HepG2 (cell line): ENCODE results near the gene ITSN2. TPM values are rescaled to one million over a fixed set of nuclear protein-coding genes. Genes with fewer than 3 reads are reported as not detected.
A peak's percentile ranks its signal among the peaks of the same experiment; 100 is the strongest.

Experiments
- AGO1 ChIP-seq: fragments of 200-400 bp; formaldehyde crosslinking; IDR thresholded peaks from 2 replicates; pipeline ENCODE4 v1.6.1; 2017; ENCODE audit warnings: mild to moderate bottlenecking, low read depth, low read length, moderate library complexity; ENCODE audit not compliant: poor library complexity, severe bottlenecking
- CBX5 ChIP-seq: sonication (generic); formaldehyde crosslinking; IDR thresholded peaks from 2 replicates; pipeline ENCODE4 v1.4.0; 2020; ENCODE audit warnings: missing genetic modification reagents, borderline replicate concordance
- CENPX ChIP-seq: sonication (generic); formaldehyde crosslinking; IDR thresholded peaks from 2 replicates; pipeline ENCODE4 v1.9.0; 2021; ENCODE audit warnings: mild to moderate bottlenecking, missing genetic modification reagents, moderate library complexity
- CREM ChIP-seq, 2 experiments: sonication (generic) in 1 of 2; formaldehyde crosslinking in 1 of 2; IDR thresholded peaks; 2 replicates each; pipeline versions ENCODE4 v1.4.0 to v1.6.1; 2016 to 2020; ENCODE audit warnings: antibody characterized with exemption in 1 of 2, mild to moderate bottlenecking in 1 of 2, missing genetic modification reagents in 1 of 2
- ELF4 ChIP-seq: sonication (generic); formaldehyde crosslinking; IDR thresholded peaks from 2 replicates; pipeline ENCODE4 v1.5.0; 2020; ENCODE audit warnings: missing genetic modification reagents, mild to moderate bottlenecking, moderate library complexity, borderline replicate concordance
- ETV6 ChIP-seq: sonication (generic); formaldehyde crosslinking; conservative IDR thresholded peaks from 2 replicates; pipeline ENCODE4 v1.4.0; 2020; ENCODE audit warnings: missing genetic modification reagents
- HMG20A ChIP-seq: IDR thresholded peaks from 2 replicates; pipeline ENCODE4 v1.6.1; 2016; ENCODE audit warnings: borderline replicate concordance
- SOX13 ChIP-seq, 3 experiments: fragments of 450-650 bp in 1 of 3; sonication (generic) in 1 of 3; formaldehyde crosslinking in 1 of 3; IDR thresholded peaks in 2 of 3; conservative IDR thresholded peaks in 1 of 3; 2 replicates each; pipeline versions ENCODE4 v1.5.0 to v1.6.1; 2016 to 2020; ENCODE audit warnings: antibody characterized with exemption in 1 of 3, mild to moderate bottlenecking in 1 of 3, missing compliant biosample characterization in 1 of 3, missing genetic modification reagents in 1 of 3, moderate library complexity in 1 of 3
- SOX6 ChIP-seq, 2 experiments: fragments of 450-650 bp in 1 of 2; sonication (generic) in 1 of 2; formaldehyde crosslinking in 1 of 2; IDR thresholded peaks; 2 replicates each; pipeline versions ENCODE4 v1.4.0 to v1.6.1; 2017 to 2020; ENCODE audit warnings: antibody characterized with exemption in 1 of 2, mild to moderate bottlenecking in 1 of 2, missing genetic modification reagents in 1 of 2
- SRSF9 ChIP-seq: fragments of 200-400 bp; formaldehyde crosslinking; IDR thresholded peaks from 2 replicates; pipeline ENCODE4 v1.6.1; 2018; ENCODE audit warnings: borderline replicate concordance, mild to moderate bottlenecking, low read depth, low read length; ENCODE audit not compliant: insufficient read depth, poor library complexity, severe bottlenecking
- TAF1 ChIP-seq: sonication (generic); formaldehyde crosslinking; IDR thresholded peaks from 2 replicates; pipeline ENCODE4 v1.4.0; 2020; ENCODE audit warnings: missing genetic modification reagents
- TBX2 ChIP-seq: sonication (generic); formaldehyde crosslinking; IDR thresholded peaks from 2 replicates; pipeline ENCODE4 v1.5.0; 2020; ENCODE audit warnings: missing genetic modification reagents, mild to moderate bottlenecking, borderline replicate concordance
- ZBTB7B ChIP-seq: sonication (generic); formaldehyde crosslinking; IDR thresholded peaks from 2 replicates; pipeline ENCODE4 v1.4.0; 2020; ENCODE audit warnings: missing genetic modification reagents
- ZNF446 ChIP-seq: sonication (generic); formaldehyde crosslinking; IDR thresholded peaks from 2 replicates; pipeline ENCODE4 v1.5.0; 2020; ENCODE audit warnings: mild to moderate bottlenecking, missing genetic modification reagents
- ZNF674 ChIP-seq: sonication (generic); formaldehyde crosslinking; IDR thresholded peaks from 2 replicates; pipeline ENCODE4 v1.5.0; 2020; ENCODE audit warnings: low read depth, mild to moderate bottlenecking, missing genetic modification reagents
- ZNF878 ChIP-seq: sonication (generic); formaldehyde crosslinking; IDR thresholded peaks from 2 replicates; pipeline ENCODE4 v1.8.1; 2023; ENCODE audit warnings: mild to moderate bottlenecking, missing genetic modification reagents, moderate library complexity
- ZNF891 ChIP-seq: sonication (generic); formaldehyde crosslinking; IDR thresholded peaks from 2 replicates; pipeline ENCODE4 v1.5.0; 2020; ENCODE audit warnings: mild to moderate bottlenecking, missing genetic modification reagents
- polyA plus RNA-seq, 8 experiments: library from polyadenylated mRNA; depleted of rRNA in 3 of 8; stranded (reverse) in 7 of 8; unstranded in 1 of 8; fragments of >200 nt; fragmentation: Illumina TruSeq in 4 of 8; extraction: Trizol in 4 of 8; gene quantifications; 2 replicates each; pipeline versions ENCODE4 v1.2.1 to v1.2.3, GENCODE V29; 2011 to 2016; ENCODE audit warnings: low read depth in 4 of 8, missing spikeins in 1 of 8, mixed read lengths in 1 of 8; ENCODE audit not compliant: insufficient read depth in 1 of 8
- total RNA-seq, 5 experiments: library from RNA; depleted of rRNA; stranded (reverse); fragments of >200 nt; fragmentation: Illumina TruSeq; extraction: Trizol; gene quantifications; 2 replicates each; pipeline ENCODE4 v1.2.3, GENCODE V29; 2016; ENCODE audit warnings: low read depth in 1 of 5
- TF ChIP-seq, protein P1 (sequence below): IDR thresholded peaks from 2 replicates; pipeline ENCODE4 v1.6.1; 2012; ENCODE audit warnings: inconsistent platforms
- TF ChIP-seq, protein P2 (sequence below): sonication (generic); formaldehyde crosslinking; IDR thresholded peaks from 2 replicates; pipeline ENCODE4 v1.9.0; 2022; ENCODE audit warnings: low read depth, missing genetic modification reagents
- TF ChIP-seq, protein P3 (sequence below): IDR thresholded peaks from 2 replicates; pipeline ENCODE4 v1.6.1; 2016; ENCODE audit warnings: low read depth, missing genetic modification reagents, missing compliant biosample characterization

ITSN2 gene
- total and polyA plus RNA-seq, 2 of the 13 experiments (the other 11 are each of a cell fraction or from before 2014, with no cell fraction given): 26.0 to 26.6 TPM

DNA sequence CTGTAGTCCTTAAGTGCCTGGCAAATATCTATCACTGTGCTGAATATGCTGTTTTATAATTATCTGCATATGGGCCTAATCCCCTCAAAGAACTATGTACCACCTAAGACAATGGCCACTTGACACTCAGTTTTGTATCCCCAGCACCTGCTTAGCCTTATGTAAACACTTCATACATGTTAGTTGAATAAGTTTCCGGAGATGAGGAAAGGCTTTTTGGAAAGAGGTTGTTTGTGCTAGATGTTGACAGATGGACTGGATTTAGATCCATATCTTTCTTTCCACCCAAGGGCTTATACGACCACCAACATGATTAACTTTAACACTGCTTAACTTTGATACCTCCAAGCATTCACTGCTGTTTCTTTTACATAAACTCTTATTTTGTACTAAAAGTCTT, 122.2 kb downstream of the ITSN2 start (continued):
- TF ChIP-seq SOX6 (IDR thresholded peaks at IDR 0.05) (no peak), SOX6 (CRISPR knock-in tag; IDR thresholded peaks at IDR 0.05) (peak; percentile 94), ELF4 (CRISPR knock-in tag) (no peak), CBX5 (CRISPR knock-in tag) (no peak), ZNF878 (CRISPR knock-in tag) (peak; percentile 55; the same call in 1 of the 2 replicates), SRSF9 (no peak), ETV6 (no peak), ZNF891 (CRISPR knock-in tag) (no peak), ZNF446 (CRISPR knock-in tag) (no peak), TBX2 (CRISPR knock-in tag) (peak; percentile 92), AGO1 (no peak), CENPX (no peak), HMG20A (CRISPR knock-in tag) (peak; percentile 75; the same call in 1 of the 2 replicates), CREM (IDR thresholded peaks at IDR 0.05) (0 out of 2 replicates have a peak, but pooled peaks have one; percentile 22), CREM (CRISPR knock-in tag; IDR thresholded peaks at IDR 0.05) (no peak), SOX13 (IDR thresholded peaks at IDR 0.05) (peak; percentile 81), SOX13 (CRISPR knock-in tag; conservative IDR thresholded peaks at IDR 0.05 in 1 of 2, IDR thresholded peaks at IDR 0.05 in 1 of 2) (peak in 1 of 2 experiments; percentile 99; a peak in 2 of 4 replicates), TAF1 (CRISPR knock-in tag) (no peak), ZNF674 (CRISPR knock-in tag) (no peak), ZBTB7B (0 out of 2 replicates have a peak, but pooled peaks have one; percentile 45)
- TF ChIP-seq, protein P1, sequence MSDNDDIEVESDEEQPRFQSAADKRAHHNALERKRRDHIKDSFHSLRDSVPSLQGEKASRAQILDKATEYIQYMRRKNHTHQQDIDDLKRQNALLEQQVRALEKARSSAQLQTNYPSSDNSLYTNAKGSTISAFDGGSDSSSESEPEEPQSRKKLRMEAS: no peak
- TF ChIP-seq, protein P2, sequence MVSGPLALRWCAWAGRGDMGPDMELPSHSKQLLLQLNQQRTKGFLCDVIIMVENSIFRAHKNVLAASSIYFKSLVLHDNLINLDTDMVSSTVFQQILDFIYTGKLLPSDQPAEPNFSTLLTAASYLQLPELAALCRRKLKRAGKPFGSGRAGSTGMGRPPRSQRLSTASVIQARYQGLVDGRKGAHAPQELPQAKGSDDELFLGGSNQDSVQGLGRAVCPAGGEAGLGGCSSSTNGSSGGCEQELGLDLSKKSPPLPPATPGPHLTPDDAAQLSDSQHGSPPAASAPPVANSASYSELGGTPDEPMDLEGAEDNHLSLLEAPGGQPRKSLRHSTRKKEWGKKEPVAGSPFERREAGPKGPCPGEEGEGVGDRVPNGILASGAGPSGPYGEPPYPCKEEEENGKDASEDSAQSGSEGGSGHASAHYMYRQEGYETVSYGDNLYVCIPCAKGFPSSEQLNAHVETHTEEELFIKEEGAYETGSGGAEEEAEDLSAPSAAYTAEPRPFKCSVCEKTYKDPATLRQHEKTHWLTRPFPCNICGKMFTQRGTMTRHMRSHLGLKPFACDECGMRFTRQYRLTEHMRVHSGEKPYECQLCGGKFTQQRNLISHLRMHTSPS (CRISPR knock-in tag): no peak
- TF ChIP-seq, protein P3, sequence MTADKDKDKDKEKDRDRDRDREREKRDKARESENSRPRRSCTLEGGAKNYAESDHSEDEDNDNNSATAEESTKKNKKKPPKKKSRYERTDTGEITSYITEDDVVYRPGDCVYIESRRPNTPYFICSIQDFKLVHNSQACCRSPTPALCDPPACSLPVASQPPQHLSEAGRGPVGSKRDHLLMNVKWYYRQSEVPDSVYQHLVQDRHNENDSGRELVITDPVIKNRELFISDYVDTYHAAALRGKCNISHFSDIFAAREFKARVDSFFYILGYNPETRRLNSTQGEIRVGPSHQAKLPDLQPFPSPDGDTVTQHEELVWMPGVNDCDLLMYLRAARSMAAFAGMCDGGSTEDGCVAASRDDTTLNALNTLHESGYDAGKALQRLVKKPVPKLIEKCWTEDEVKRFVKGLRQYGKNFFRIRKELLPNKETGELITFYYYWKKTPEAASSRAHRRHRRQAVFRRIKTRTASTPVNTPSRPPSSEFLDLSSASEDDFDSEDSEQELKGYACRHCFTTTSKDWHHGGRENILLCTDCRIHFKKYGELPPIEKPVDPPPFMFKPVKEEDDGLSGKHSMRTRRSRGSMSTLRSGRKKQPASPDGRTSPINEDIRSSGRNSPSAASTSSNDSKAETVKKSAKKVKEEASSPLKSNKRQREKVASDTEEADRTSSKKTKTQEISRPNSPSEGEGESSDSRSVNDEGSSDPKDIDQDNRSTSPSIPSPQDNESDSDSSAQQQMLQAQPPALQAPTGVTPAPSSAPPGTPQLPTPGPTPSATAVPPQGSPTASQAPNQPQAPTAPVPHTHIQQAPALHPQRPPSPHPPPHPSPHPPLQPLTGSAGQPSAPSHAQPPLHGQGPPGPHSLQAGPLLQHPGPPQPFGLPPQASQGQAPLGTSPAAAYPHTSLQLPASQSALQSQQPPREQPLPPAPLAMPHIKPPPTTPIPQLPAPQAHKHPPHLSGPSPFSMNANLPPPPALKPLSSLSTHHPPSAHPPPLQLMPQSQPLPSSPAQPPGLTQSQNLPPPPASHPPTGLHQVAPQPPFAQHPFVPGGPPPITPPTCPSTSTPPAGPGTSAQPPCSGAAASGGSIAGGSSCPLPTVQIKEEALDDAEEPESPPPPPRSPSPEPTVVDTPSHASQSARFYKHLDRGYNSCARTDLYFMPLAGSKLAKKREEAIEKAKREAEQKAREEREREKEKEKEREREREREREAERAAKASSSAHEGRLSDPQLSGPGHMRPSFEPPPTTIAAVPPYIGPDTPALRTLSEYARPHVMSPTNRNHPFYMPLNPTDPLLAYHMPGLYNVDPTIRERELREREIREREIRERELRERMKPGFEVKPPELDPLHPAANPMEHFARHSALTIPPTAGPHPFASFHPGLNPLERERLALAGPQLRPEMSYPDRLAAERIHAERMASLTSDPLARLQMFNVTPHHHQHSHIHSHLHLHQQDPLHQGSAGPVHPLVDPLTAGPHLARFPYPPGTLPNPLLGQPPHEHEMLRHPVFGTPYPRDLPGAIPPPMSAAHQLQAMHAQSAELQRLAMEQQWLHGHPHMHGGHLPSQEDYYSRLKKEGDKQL (CRISPR knock-in tag): peak; percentile 73; the same call in 1 of the 2 replicates
